GM10847 (cell line): Measurements from ENCODE around the gene OR6K6.

Experiments used
- POLR2A ChIP-seq: IDR thresholded peaks from 2 replicates; pipeline ENCODE4 v1.6.1; 2011; ENCODE audit not compliant: insufficient read length; ENCODE audit errors: extremely low read depth

OR6K6 gene

GRCh38 chr1:158754420-158754819 is at the start of gene OR6K6:
OR6K6 (plus strand) TSS chr1:158754720; CDS start chr1:158754888, 168 bp downstream.
- no peak for TF ChIP-seq POLR2A

- TF ChIP-seq POLR2A = no peak
Observed at GRCh38 chr1:158706096-158706495, 48.4 kb upstream of the OR6K6 start.

- no peak for TF ChIP-seq POLR2A
Observed at GRCh38 chr1:158711098-158711497, 43.4 kb upstream of the OR6K6 start.

GRCh38 chr1:158714754-158715153 is 39.8 kb upstream of the OR6K6 start:
- TF ChIP-seq POLR2A = no peak

- TF ChIP-seq POLR2A = no peak
Observed at GRCh38 chr1:158716335-158716734, 38.2 kb upstream of the OR6K6 start.

GRCh38 chr1:158717344-158717743 is 37.2 kb upstream of the OR6K6 start:
- no peak for TF ChIP-seq POLR2A

GRCh38 chr1:158719664-158720063 is 34.9 kb upstream of the OR6K6 start:
- no peak for TF ChIP-seq POLR2A

- no peak for TF ChIP-seq POLR2A
Observed at GRCh38 chr1:158720620-158721019, 33.9 kb upstream of the OR6K6 start, which contains the start of gene OR6K3. OR6K3 (minus strand) TSS chr1:158720720; CDS start chr1:158718115, 2,605 bp downstream.

- no peak for TF ChIP-seq POLR2A
Observed at GRCh38 chr1:158724442-158724841, 30.1 kb upstream of the OR6K6 start.

GRCh38 chr1:158728510-158729225 is 25.9 kb upstream of the OR6K6 start:
- TF ChIP-seq POLR2A = no peak

- TF ChIP-seq POLR2A = no peak
Observed at GRCh38 chr1:158730453-158730852, 24.1 kb upstream of the OR6K6 start.

GRCh38 chr1:158731707-158732106 is 22.8 kb upstream of the OR6K6 start:
- TF ChIP-seq POLR2A = no peak

- no peak for TF ChIP-seq POLR2A
Observed at GRCh38 chr1:158732524-158732923, 22.0 kb upstream of the OR6K6 start.

GRCh38 chr1:158735848-158736247 is 18.7 kb upstream of the OR6K6 start:
- no peak for TF ChIP-seq POLR2A

- TF ChIP-seq POLR2A = no peak
Observed at GRCh38 chr1:158752155-158752712, 2.3 kb upstream of the OR6K6 start.

- TF ChIP-seq POLR2A = no peak
Observed at GRCh38 chr1:158771950-158772866, 17.7 kb downstream of the OR6K6 start, which contains the start of gene OR6N1. OR6N1 (minus strand) TSS chr1:158772195; CDS start chr1:158766682, 5,513 bp downstream.

GRCh38 chr1:158781104-158781503 is 26.6 kb downstream of the OR6K6 start, which contains the start of gene OR6N2:
OR6N2 (minus strand) TSS chr1:158781204; CDS start chr1:158777635, 3,569 bp downstream.
- no peak for TF ChIP-seq POLR2A
